ENCODE measurements around the gene CMTM3.

GRCh38 chr16:66599726-66600125, 4.8 kb upstream of the CMTM3 start:
- TF ChIP-seq CTCF (IDR thresholded peaks at IDR 0.05 in 2 of 3, conservative IDR thresholded peaks at IDR 0.05 in 1 of 3; ENCODE audit: borderline replicate concordance in 1 of 3, insufficient read depth in 1 of 3, low read depth in 2 of 3, low read length in 2 of 3) = no peak
- TF ChIP-seq SIN3A (IDR thresholded peaks at IDR 0.05; ENCODE audit: low read depth) = no peak
- no peak for TF ChIP-seq REST (IDR thresholded peaks at IDR 0.05; ENCODE audit: low read depth)
- TF ChIP-seq POLR2A (IDR thresholded peaks at IDR 0.05; ENCODE audit: borderline replicate concordance, extremely low read depth, insufficient read depth, insufficient read length) = no peak

All from HCT116 (cell line).